Measurements from ENCODE around the gene OPN3. TPM values are rescaled to one million over a fixed set of nuclear protein-coding genes. Genes with fewer than 3 reads are reported as not detected.

Gene OPN3
- total RNA-seq, 1 donor from 2014 or later: 32.1 TPM

GRCh38 chr1:241607497-241607896, 32.7 kb downstream of the OPN3 start:
- TF ChIP-seq, protein P1, sequence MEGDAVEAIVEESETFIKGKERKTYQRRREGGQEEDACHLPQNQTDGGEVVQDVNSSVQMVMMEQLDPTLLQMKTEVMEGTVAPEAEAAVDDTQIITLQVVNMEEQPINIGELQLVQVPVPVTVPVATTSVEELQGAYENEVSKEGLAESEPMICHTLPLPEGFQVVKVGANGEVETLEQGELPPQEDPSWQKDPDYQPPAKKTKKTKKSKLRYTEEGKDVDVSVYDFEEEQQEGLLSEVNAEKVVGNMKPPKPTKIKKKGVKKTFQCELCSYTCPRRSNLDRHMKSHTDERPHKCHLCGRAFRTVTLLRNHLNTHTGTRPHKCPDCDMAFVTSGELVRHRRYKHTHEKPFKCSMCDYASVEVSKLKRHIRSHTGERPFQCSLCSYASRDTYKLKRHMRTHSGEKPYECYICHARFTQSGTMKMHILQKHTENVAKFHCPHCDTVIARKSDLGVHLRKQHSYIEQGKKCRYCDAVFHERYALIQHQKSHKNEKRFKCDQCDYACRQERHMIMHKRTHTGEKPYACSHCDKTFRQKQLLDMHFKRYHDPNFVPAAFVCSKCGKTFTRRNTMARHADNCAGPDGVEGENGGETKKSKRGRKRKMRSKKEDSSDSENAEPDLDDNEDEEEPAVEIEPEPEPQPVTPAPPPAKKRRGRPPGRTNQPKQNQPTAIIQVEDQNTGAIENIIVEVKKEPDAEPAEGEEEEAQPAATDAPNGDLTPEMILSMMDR (IDR thresholded peaks at IDR 0.05): no peak
- intact Hi-C loops (cut with micrococcal nuclease): no loop called here
- Mint-ChIP-seq H3K27me3 (no peaks in the 10 kb centered on the region), H3K4me3 (no peak overlapping the region), H3K9me3 (no peaks in the 10 kb centered on the region), H3K4me1 (peaks cover 26% of the 10 kb centered on the region), H3K27ac (peak overlapping the region; percentile 8), H3K36me3 (ENCODE audit: low read depth) (peaks cover 21% of the 10 kb centered on the region)
- ChIA-PET CTCF (interaction anchor here (1.1 to 1.2 kb wide), 2 partner anchors 19 to 391 kb away, joined by 3 to 4 read pairs; partner anchors contain the start of gene MAP1LC3C), POLR2A (no interaction called here)
- DNase-seq (no peak), ATAC-seq (ENCODE audit: low read depth) (no peak)

GRCh38 chr1:241606544-241606943, 33.6 kb downstream of the OPN3 start:
- POLR2A ChIA-PET: no interaction called here
- Mint-ChIP-seq H3K9me3 (no peaks in the 10 kb centered on the region), H3K36me3 (ENCODE audit: low read depth) (peaks cover 30% of the 10 kb centered on the region), H3K4me3 (no peak overlapping the region), H3K4me1 (peaks cover 36% of the 10 kb centered on the region), H3K27ac (no peak overlapping the region), H3K27me3 (no peaks in the 10 kb centered on the region)
- ATAC-seq (ENCODE audit: low read depth) (no peak), DNase-seq (no peak)
- TF ChIP-seq, protein P1 (IDR thresholded peaks at IDR 0.05): no peak
- intact Hi-C loops (cut with micrococcal nuclease): no loop called here
- CTCF ChIA-PET: interaction anchor here (1.0 to 1.2 kb wide), 2 partner anchors 33 to 392 kb away, joined by 3 read pairs; partner anchors contain the start of gene MAP1LC3C

DNA sequence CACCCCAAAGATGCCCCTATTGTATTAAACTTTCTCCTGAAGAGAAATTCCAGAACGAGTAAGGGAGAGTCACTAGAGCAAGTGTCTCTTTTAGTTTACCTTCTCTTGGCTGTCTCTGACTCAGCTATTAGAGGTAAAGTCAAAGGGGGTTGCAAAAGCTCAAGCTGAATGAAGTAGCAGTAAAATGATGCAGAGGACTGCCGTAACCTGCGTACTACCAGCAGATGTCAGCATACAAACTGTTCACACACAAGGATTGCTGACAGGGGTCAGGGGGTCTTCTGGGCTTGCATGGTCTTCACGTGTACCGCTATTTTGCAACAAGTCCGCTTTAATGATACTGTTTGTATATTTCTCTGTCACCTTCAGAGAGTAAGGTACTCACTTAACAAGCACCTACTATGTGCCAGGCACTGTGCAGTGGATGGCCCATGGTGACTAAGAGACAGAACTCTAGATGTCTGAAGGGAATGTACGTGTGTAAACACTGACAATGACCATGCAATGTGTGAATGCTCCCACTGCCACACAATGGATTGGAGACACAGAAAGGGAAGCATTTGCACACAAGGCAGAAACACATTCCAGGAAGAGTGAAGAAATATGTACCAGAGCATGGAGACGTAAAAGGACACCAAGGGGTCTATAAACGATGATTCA, 34.9 kb downstream of the OPN3 start:
- no peak overlapping the region for H3K4me3 Mint-ChIP-seq
- peaks cover 47% of the 10 kb centered on the region for H3K4me1 Mint-ChIP-seq
- no peak for ATAC-seq (ENCODE audit: low read depth)
- intact Hi-C loops (cut with micrococcal nuclease): no loop called here
- POLR2A ChIA-PET: interaction anchor here (0.7 kb wide), 2 partner anchors 72 to 246 kb away, joined by 4 read pairs; no protein-coding TSS in a partner anchor
- H3K27me3 Mint-ChIP-seq: no peaks in the 10 kb centered on the region
- no peak for DNase-seq
- CTCF ChIA-PET: no interaction called here
- H3K9me3 Mint-ChIP-seq: no peaks in the 10 kb centered on the region
- H3K36me3 Mint-ChIP-seq (ENCODE audit: low read depth): peaks cover 39% of the 10 kb centered on the region
- TF ChIP-seq, protein P1 (IDR thresholded peaks at IDR 0.05): no peak
- H3K27ac Mint-ChIP-seq: no peak overlapping the region

DNA sequence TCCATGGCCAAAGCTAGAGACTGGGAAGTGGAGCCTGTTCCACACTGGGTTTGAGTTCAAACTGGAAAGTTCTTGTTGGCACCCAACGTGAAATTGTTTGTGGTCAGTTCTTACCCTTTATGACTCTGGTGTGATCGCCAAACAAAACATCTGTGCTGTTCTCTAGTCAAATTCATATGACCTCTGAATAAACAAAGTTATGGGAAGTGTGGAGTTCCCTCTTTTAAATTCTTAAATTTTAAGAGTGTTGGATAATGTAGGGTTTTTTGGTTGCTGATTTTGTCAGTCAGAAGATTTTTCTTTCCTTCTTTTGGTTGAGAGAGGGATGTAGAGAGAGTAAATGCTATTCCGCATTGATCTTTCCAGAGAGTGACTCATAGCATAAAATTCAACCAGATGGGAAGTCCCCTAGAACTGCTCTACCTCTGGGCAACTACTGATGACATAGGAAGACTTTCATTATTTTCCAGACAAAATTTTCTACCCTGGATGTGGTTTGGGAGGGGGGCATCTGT, 36.4 kb downstream of the OPN3 start:
- TF ChIP-seq, protein P1 (IDR thresholded peaks at IDR 0.05): no peak
- DNase-seq (no peak), ATAC-seq (ENCODE audit: low read depth) (no peak)
- Mint-ChIP-seq H3K27me3 (no peaks in the 10 kb centered on the region), H3K36me3 (ENCODE audit: low read depth) (peaks cover 39% of the 10 kb centered on the region), H3K4me3 (no peak overlapping the region), H3K27ac (no peak overlapping the region), H3K9me3 (no peaks in the 10 kb centered on the region), H3K4me1 (peaks cover 53% of the 10 kb centered on the region)
- intact Hi-C loops (cut with micrococcal nuclease): loop anchor here (5.0 kb wide), 1 partner anchor 34 kb away; no protein-coding TSS in a partner anchor
- ChIA-PET POLR2A (no interaction called here), CTCF (no interaction called here)

DNA sequence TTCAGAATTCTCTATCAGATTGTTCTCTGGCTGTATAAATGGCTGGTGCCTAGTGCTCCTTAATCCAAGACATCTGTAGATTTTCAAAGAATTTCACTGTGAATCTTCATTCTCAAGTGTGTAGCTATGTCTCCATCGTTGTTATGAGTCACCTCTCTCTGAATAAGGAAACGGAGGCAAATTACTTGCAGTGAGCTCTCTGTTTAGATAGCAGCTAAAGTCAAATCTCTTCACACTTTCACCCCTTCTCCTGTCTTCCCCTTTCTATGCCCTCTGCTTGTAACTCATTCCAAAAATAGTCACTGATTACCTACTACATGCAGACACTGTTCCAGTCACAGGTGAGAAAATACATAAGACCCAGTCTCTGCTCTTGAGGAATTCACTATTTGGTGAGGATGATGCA, 39.7 kb downstream of the OPN3 start:
- TF ChIP-seq, protein P1 (IDR thresholded peaks at IDR 0.05): no peak
- Mint-ChIP-seq H3K27ac (peak overlapping the region; percentile 78), H3K9me3 (no peaks in the 10 kb centered on the region), H3K4me3 (peak overlapping the region; percentile 9), H3K4me1 (peaks cover 74% of the 10 kb centered on the region), H3K27me3 (no peaks in the 10 kb centered on the region), H3K36me3 (ENCODE audit: low read depth) (peaks cover 45% of the 10 kb centered on the region)
- intact Hi-C loops (cut with micrococcal nuclease): loop anchor here (5.0 kb wide), 1 partner anchor 37 kb away; no protein-coding TSS in a partner anchor
- ChIA-PET CTCF (interaction anchor here (1.6 kb wide), 1 partner anchor 10 kb away, joined by 5 read pairs; no protein-coding TSS in a partner anchor), POLR2A (interaction anchor here (0.7 to 1.7 kb wide), 5 partner anchors 9 to 68 kb away, joined by 4 to 7 read pairs (median 5); partner anchors contain the start of gene KMO)
- ATAC-seq (ENCODE audit: low read depth): peak; percentile 64
- DNase-seq: no peak
